Stomach (tissue), 4 donors: ENCODE results near the gene RNF115.

ENCODE experiments used
- EP300 ChIP-seq: sonication (generic); formaldehyde crosslinking; IDR thresholded peaks from one replicate; pipeline ENCODE4 v1.6.1; 2017; ENCODE audit warnings: antibody characterized with exemption
- POLR2A ChIP-seq, 4 donors: fragments of 450-650 bp; IDR thresholded peaks; one replicate each; pipeline ENCODE4 v1.6.1; 2016; ENCODE audit warnings: antibody characterized with exemption in 4 of 4, control low read depth in 2 of 4, mild to moderate bottlenecking in 1 of 4, moderate library complexity in 1 of 4
- POLR2AphosphoS5 ChIP-seq, 3 donors: sonication (generic); formaldehyde crosslinking; IDR thresholded peaks; one replicate each; pipeline ENCODE4 v1.6.1; 2016; ENCODE audit warnings: antibody characterized with exemption in 3 of 3
- TF ChIP-seq, protein P1 (sequence below), 7 experiments: fragments of 450-650 bp in 4 of 7; fragments of 200-600 bp in 3 of 7; sonication (generic) in 3 of 7; IDR thresholded peaks; one replicate each; pipeline ENCODE4 v1.5.1; 2016 to 2019; ENCODE audit warnings: antibody characterized with exemption in 7 of 7, control low read depth in 2 of 7, mild to moderate bottlenecking in 1 of 7

- TF ChIP-seq, protein P1, sequence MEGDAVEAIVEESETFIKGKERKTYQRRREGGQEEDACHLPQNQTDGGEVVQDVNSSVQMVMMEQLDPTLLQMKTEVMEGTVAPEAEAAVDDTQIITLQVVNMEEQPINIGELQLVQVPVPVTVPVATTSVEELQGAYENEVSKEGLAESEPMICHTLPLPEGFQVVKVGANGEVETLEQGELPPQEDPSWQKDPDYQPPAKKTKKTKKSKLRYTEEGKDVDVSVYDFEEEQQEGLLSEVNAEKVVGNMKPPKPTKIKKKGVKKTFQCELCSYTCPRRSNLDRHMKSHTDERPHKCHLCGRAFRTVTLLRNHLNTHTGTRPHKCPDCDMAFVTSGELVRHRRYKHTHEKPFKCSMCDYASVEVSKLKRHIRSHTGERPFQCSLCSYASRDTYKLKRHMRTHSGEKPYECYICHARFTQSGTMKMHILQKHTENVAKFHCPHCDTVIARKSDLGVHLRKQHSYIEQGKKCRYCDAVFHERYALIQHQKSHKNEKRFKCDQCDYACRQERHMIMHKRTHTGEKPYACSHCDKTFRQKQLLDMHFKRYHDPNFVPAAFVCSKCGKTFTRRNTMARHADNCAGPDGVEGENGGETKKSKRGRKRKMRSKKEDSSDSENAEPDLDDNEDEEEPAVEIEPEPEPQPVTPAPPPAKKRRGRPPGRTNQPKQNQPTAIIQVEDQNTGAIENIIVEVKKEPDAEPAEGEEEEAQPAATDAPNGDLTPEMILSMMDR (IDR thresholded peaks at IDR 0.05) = no peak
- TF ChIP-seq POLR2A (IDR thresholded peaks at IDR 0.05) (no peak), EP300 (no peak), POLR2AphosphoS5 (IDR thresholded peaks at IDR 0.05) (no peak)
Observed at GRCh38 chr1:145689922-145690321, 134.0 kb downstream of the RNF115 start.
